ENCODE measurements around the gene KIFC3. TPM values are rescaled to one million over a fixed set of nuclear protein-coding genes. Genes with fewer than 3 reads are reported as not detected.

KIFC3 gene
- total RNA-seq, 1 donor from 2014 or later, result 27.6 TPM

DNA sequence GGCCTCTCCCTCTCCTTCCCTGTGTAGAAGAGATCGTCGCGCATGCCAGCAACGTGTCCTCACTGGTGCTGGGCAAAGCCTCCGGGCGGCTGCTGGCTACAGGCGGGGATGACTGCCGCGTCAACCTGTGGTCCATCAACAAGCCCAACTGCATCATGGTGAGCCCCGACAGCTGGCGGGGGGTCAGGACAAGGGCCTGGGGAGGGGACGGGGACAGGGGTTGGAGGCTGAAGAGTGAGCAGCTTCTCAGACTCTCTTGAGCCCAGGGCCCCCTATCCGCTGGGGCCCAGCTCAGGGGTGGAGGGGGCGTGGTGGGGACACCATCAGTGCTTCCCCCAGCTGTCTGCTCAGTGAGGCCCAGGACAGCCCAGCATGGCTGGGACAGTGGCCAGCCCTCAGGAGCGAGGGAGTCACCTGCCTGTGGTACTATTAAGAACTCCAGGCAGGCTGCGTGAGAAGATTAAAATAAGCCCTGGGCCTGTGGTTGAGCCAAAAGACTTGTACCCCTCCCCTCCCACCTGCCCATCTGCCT lies 60.6 kb downstream of the KIFC3 start:
- TF ChIP-seq, protein P1, sequence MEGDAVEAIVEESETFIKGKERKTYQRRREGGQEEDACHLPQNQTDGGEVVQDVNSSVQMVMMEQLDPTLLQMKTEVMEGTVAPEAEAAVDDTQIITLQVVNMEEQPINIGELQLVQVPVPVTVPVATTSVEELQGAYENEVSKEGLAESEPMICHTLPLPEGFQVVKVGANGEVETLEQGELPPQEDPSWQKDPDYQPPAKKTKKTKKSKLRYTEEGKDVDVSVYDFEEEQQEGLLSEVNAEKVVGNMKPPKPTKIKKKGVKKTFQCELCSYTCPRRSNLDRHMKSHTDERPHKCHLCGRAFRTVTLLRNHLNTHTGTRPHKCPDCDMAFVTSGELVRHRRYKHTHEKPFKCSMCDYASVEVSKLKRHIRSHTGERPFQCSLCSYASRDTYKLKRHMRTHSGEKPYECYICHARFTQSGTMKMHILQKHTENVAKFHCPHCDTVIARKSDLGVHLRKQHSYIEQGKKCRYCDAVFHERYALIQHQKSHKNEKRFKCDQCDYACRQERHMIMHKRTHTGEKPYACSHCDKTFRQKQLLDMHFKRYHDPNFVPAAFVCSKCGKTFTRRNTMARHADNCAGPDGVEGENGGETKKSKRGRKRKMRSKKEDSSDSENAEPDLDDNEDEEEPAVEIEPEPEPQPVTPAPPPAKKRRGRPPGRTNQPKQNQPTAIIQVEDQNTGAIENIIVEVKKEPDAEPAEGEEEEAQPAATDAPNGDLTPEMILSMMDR (IDR thresholded peaks at IDR 0.05; ENCODE audit: unreplicated experiment), result no peak
- no peak overlapping the region for H3K27ac Mint-ChIP-seq

DNA sequence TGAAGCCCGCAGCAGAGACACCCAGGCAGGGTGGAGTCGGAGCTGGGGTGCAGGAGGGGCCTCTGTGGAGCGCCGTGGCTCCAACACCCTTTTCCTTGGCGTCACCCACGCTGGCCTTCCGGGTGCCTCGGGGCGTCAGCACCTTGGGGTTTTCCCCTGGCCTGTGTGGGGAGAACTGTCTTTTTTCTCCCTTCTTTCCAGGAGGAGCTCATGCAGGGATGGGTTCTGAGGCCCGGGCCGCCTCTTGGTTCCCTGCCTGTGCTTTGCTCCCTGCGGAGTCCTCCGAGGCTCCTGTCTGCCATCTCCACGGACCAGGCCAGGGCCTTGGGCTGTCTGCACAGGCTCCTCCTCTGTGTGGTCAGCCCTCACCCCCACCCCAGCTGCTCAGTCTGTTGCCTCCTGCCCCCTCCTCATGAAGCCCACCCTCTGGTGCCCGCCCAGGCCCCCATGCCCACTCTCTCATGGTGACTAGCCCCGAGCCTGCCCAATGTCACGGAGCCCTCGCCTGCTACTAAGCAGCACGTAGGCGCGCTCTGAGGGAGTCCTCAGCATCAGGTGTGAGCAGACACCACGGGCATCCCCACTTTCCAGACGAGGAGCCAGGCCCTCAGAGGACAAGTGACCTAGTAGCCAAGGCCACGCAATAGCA lies 61.7 kb downstream of the KIFC3 start:
- DNase-seq (ENCODE audit: low spot score, unreplicated experiment), result no peak
- Mint-ChIP-seq H3K9me3 (ENCODE audit: low read depth) (no peaks in the 10 kb centered on the region), H3K4me1 (ENCODE audit: low read depth) (peaks cover 15% of the 10 kb centered on the region), H3K27me3 (no peaks in the 10 kb centered on the region), H3K4me3 (ENCODE audit: low read depth) (no peak overlapping the region), H3K36me3 (ENCODE audit: insufficient read depth) (peaks cover 2% of the 10 kb centered on the region), H3K27ac (no peak overlapping the region)
- TF ChIP-seq, protein P1 (IDR thresholded peaks at IDR 0.05; ENCODE audit: unreplicated experiment), result no peak

More for the DNA sequence above, 60.6 kb downstream of the KIFC3 start:
- H3K4me1 Mint-ChIP-seq (ENCODE audit: low read depth), result peaks cover 7% of the 10 kb centered on the region
- H3K4me3 Mint-ChIP-seq (ENCODE audit: low read depth), result no peak overlapping the region
- peaks cover 2% of the 10 kb centered on the region for H3K36me3 Mint-ChIP-seq (ENCODE audit: insufficient read depth)
- no peak for DNase-seq (ENCODE audit: low spot score, unreplicated experiment)
- no peaks in the 10 kb centered on the region for H3K9me3 Mint-ChIP-seq (ENCODE audit: low read depth)
- no peaks in the 10 kb centered on the region for H3K27me3 Mint-ChIP-seq

DNA sequence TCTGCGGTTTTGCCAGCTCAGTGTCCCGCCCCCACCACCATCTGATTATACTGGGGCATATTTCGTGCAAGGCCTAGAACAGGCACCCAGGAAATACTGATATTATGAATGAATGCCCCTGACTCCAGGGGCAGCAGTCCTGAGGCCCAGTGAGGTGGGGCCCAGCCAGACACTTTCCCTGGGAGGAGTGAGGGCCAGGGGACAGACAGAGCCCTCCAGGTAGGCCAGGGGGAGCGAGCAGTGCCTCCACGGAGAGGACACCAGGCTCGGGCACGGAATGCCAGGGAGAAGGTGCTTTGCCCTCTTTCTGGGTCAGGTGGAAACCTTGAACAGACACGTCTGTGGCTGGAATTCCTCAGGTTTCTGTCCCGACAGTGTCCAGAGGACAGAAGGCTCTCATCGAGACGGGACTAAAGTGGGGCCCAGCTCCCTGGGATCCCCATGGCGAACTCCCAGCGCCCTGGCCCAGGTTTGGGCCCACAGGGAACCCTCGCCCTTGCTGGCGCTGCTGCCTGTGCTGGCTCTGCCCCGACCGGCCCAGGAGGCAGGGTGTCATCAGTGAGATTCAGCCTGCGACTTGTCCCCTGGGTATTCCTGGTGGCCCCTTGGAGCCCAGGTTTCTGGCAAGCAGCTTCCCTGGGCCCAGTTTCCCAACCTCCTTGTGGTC lies 62.4 kb downstream of the KIFC3 start:
- Mint-ChIP-seq H3K4me1 (ENCODE audit: low read depth) (peaks cover 17% of the 10 kb centered on the region), H3K9me3 (ENCODE audit: low read depth) (no peaks in the 10 kb centered on the region), H3K4me3 (ENCODE audit: low read depth) (no peak overlapping the region), H3K27me3 (no peaks in the 10 kb centered on the region), H3K27ac (no peak overlapping the region), H3K36me3 (ENCODE audit: insufficient read depth) (peaks cover 2% of the 10 kb centered on the region)
- TF ChIP-seq, protein P1 (IDR thresholded peaks at IDR 0.05; ENCODE audit: unreplicated experiment), result no peak
- no peak for DNase-seq (ENCODE audit: low spot score, unreplicated experiment)

DNA sequence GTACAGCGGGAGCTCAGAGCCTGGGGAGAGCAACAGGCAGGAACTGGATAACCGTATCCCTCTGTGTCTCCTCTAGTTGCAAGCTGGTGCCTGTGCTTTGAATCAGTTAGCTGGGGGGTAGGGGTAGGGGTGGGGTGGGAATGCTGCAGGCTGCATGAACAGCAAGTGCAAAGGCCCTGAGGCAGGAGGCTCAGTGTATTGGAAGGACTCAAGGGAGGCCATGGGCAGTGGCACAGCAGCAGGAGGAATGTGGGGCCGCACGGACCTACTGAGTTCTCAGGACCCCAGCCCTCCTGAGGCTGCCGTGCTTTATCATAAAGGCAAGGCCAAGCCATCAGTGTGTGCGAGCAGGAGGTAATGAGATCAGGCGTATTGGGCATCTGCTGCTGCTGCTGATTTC lies 63.4 kb downstream of the KIFC3 start:
- TF ChIP-seq, protein P1 (IDR thresholded peaks at IDR 0.05; ENCODE audit: unreplicated experiment), result no peak
- no peaks in the 10 kb centered on the region for H3K9me3 Mint-ChIP-seq (ENCODE audit: low read depth)
- DNase-seq (ENCODE audit: low spot score, unreplicated experiment), result no peak
- H3K4me3 Mint-ChIP-seq (ENCODE audit: low read depth), result no peak overlapping the region
- H3K4me1 Mint-ChIP-seq (ENCODE audit: low read depth), result peaks cover 17% of the 10 kb centered on the region
- H3K27me3 Mint-ChIP-seq, result no peaks in the 10 kb centered on the region
- H3K36me3 Mint-ChIP-seq (ENCODE audit: insufficient read depth), result peaks cover 2% of the 10 kb centered on the region
- H3K27ac Mint-ChIP-seq, result no peak overlapping the region

DNA sequence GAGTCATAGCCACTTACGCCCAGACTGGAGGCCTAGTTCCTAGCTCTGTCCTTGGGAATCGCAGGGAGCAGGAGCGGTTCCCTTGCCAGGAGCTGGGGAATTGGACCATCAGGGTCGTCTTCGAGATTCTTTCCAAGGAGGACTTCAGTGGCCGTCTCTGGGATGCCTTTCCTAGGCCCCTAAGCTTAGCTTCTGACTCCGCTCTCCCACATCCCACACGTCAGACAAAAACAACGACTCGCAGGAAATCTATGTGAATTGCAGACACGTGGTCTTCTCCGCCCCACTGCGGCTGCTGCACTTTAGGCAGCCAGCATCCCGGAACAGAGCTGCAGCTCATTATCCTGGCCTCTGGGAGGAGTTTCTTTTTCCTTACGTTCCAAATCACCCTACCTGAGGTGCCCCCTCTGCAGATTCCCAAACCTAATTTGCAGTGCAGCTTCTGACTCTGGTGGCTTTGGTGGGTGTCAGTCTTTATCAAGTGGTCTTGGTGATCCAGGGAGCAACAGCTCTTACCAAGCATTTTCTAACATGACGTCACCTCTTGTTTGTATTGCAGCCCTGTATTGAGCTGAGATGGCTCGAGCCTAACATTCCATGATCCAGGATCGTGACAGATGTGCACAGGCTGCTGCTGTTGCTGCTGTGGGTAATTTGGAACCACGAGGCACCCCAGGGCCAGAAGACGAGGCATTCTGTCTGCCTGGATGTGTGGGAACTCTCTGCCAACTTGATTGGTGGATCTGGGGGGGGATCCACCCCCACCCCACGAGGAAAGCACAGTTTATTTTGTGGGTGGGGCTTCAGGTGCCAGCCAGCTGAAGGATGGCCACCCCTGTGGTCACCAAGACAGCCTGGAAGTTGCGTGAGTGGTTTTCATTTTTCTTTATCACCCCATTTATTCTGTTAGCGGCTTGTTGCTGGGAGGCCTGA lies 65.6 kb downstream of the KIFC3 start:
- TF ChIP-seq, protein P1 (IDR thresholded peaks at IDR 0.05; ENCODE audit: unreplicated experiment), result peak; percentile 23
- Mint-ChIP-seq H3K4me1 (ENCODE audit: low read depth) (peaks cover 17% of the 10 kb centered on the region), H3K36me3 (ENCODE audit: insufficient read depth) (peaks cover 3% of the 10 kb centered on the region), H3K27ac (peak overlapping the region; percentile 99), H3K4me3 (ENCODE audit: low read depth) (peak overlapping the region; percentile 94), H3K9me3 (ENCODE audit: low read depth) (peaks cover 8% of the 10 kb centered on the region), H3K27me3 (no peaks in the 10 kb centered on the region)
- no peak for DNase-seq (ENCODE audit: low spot score, unreplicated experiment)
